HepG2 (cell line): ENCODE data around the gene FAAP100.

ENCODE experiments used
- ATF2 ChIP-seq: sonication (generic); formaldehyde crosslinking; IDR thresholded peaks from 2 replicates; pipeline ENCODE4 v1.4.0; 2020; ENCODE audit warnings: missing genetic modification reagents
- CTCF ChIP-seq: sonication (generic); formaldehyde crosslinking; IDR thresholded peaks from 2 replicates; pipeline ENCODE4 v1.5.0; 2020; ENCODE audit warnings: mild to moderate bottlenecking, missing genetic modification reagents, moderate library complexity
- EZH2 ChIP-seq: conservative IDR thresholded peaks from 2 replicates; pipeline ENCODE4 v1.6.1; 2012; ENCODE audit warnings: mild to moderate bottlenecking, low read depth, low read length, moderate library complexity
- POLR2AphosphoS5 ChIP-seq: IDR thresholded peaks from 2 replicates; pipeline ENCODE4 v1.6.1; 2012; ENCODE audit warnings: low read depth, low read length
- POLR2G ChIP-seq: fragments of 200-400 bp; formaldehyde crosslinking; IDR thresholded peaks from 2 replicates; pipeline ENCODE4 v1.6.1; 2018; ENCODE audit warnings: mild to moderate bottlenecking, low read depth, low read length, moderate library complexity
- PRMT3 ChIP-seq: sonication (generic); formaldehyde crosslinking; IDR thresholded peaks from 2 replicates; pipeline ENCODE4 v1.8.1; 2022; ENCODE audit warnings: low read depth, mild to moderate bottlenecking, moderate library complexity, missing genetic modification reagents, borderline replicate concordance
- TAF15 ChIP-seq: fragments of 200-400 bp; formaldehyde crosslinking; IDR thresholded peaks from one replicate; pipeline ENCODE4 v1.6.1; 2018; ENCODE audit warnings: mild to moderate bottlenecking, low read depth, low read length; ENCODE audit not compliant: poor library complexity, severe bottlenecking
- USF2 ChIP-seq, 2 experiments: sonication (generic) in 1 of 2; formaldehyde crosslinking in 1 of 2; IDR thresholded peaks; 2 replicates each; pipeline versions ENCODE4 v1.5.1 to v1.6.1; 2011 to 2020; ENCODE audit warnings: borderline replicate concordance in 1 of 2, low read depth in 1 of 2, low read length in 1 of 2, mild to moderate bottlenecking in 1 of 2, missing genetic modification reagents in 1 of 2, moderate library complexity in 1 of 2
- ZNF431 ChIP-seq: sonication (generic); formaldehyde crosslinking; IDR thresholded peaks from 2 replicates; pipeline ENCODE4 v1.9.0; 2022; ENCODE audit warnings: missing genetic modification reagents, low read depth, mild to moderate bottlenecking, borderline replicate concordance

GRCh38 chr17:81491181-81491581 is 61.0 kb downstream of the FAAP100 start:
- TF ChIP-seq ZNF431 (CRISPR knock-in tag), result no peak
- TF ChIP-seq TAF15, result no peak
- TF ChIP-seq PRMT3 (CRISPR knock-in tag), result no peak
- no peak for TF ChIP-seq EZH2
- no peak for TF ChIP-seq USF2 (IDR thresholded peaks at IDR 0.05; ENCODE audit: low read depth, low read length)
- TF ChIP-seq USF2 (CRISPR knock-in tag; IDR thresholded peaks at IDR 0.05; ENCODE audit: borderline replicate concordance), result no peak
- no peak for TF ChIP-seq CTCF
- no peak for TF ChIP-seq ATF2
- TF ChIP-seq POLR2AphosphoS5, result no peak
- TF ChIP-seq POLR2G, result no peak
